Measurements from ENCODE around the gene TOM1. TPM values are rescaled to one million over a fixed set of nuclear protein-coding genes. Genes with fewer than 3 reads are reported as not detected.
A peak's percentile ranks its signal among the peaks of the same experiment; 100 is the strongest.

TOM1 gene
- total RNA-seq, 4 donors from 2014 or later: 56.3 to 183 (median 104) TPM

DNA sequence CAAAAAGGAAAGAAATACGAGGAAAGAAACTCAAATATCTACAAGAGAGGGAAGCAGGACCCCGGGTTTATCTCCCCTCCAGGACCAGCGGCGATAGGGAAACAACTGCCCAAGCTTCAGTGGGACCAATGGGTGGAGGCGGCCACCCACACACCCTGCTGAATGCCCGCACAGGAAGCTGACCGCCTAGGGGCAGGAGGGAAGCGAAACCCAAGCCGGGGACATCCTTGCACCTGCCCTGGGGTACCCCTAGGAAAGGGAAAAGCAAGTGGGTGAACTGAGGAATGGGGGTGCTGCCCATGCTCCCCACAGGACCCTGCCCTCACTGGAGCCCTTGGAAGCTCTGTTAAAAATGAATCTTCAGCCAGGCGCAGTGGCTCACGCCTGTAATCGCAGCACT lies 53.6 kb downstream of the TOM1 start:
- H3K36me3 ChIP-seq: no peaks in the 10 kb centered on the region
- no peak overlapping the region for H3K4me3 ChIP-seq
- peak; percentile 46 for DNase-seq
- H3K27me3 ChIP-seq: no peaks in the 10 kb centered on the region
- peak overlapping the region; percentile 56 to 87 (median 72) for H3K27ac ChIP-seq
- H3K9me3 ChIP-seq: no peaks in the 10 kb centered on the region
- TF ChIP-seq, protein P1, sequence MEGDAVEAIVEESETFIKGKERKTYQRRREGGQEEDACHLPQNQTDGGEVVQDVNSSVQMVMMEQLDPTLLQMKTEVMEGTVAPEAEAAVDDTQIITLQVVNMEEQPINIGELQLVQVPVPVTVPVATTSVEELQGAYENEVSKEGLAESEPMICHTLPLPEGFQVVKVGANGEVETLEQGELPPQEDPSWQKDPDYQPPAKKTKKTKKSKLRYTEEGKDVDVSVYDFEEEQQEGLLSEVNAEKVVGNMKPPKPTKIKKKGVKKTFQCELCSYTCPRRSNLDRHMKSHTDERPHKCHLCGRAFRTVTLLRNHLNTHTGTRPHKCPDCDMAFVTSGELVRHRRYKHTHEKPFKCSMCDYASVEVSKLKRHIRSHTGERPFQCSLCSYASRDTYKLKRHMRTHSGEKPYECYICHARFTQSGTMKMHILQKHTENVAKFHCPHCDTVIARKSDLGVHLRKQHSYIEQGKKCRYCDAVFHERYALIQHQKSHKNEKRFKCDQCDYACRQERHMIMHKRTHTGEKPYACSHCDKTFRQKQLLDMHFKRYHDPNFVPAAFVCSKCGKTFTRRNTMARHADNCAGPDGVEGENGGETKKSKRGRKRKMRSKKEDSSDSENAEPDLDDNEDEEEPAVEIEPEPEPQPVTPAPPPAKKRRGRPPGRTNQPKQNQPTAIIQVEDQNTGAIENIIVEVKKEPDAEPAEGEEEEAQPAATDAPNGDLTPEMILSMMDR (IDR thresholded peaks at IDR 0.05): no peak
- TF ChIP-seq POLR2A (IDR thresholded peaks at IDR 0.05): no peak
- TF ChIP-seq POLR2AphosphoS5 (IDR thresholded peaks at IDR 0.05): no peak
- no peak for TF ChIP-seq EP300 (IDR thresholded peaks at IDR 0.05; ENCODE audit: low read depth)
- in situ Hi-C loops (cut with MboI; ENCODE audit: low pct_ligation_motif_present in 1 of 4, low pct_unique_long_range_greater_than_20kb in 1 of 4, low sequenced_read_pairs in 3 of 4): loop anchor here in 2 of 4 donors (5.0 to 10.0 kb wide), 4 partner anchors 51 to 771 kb away; partner anchors contain the start of gene MCM5 (in 1 of the 2)
- H3K4me1 ChIP-seq: peaks cover 8 to 25% (median 19%) of the 10 kb centered on the region in 4 donors
- WGBS, 2 donors (ENCODE audit: low coverage in 1 of 2): 63 to 64% methylated on average over 7 to 12 of the region's 12 CpGs
- intact Hi-C loops (cut with DNase I; ENCODE audit: low total_unique reads): no loop called here

DNA sequence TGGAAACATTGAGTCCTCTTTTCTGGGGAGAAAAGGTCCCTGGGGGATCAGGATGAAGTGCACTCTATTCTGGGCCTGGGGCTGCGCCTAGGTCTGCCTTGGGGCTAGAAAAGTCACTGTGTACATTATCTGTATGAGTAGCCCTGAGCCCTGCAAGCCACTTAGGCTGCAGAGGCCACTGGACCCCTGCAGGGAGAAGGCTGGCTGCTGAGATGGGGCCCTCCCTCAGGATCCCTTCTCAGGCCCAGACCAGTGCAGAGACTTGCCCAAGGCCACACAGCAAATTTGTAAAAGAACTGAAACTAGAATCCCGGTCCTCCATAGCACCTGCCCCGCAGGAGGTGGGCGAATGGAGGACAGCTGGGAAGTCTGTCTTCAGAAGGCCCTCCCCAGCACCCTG lies 54.4 kb downstream of the TOM1 start:
- WGBS, 2 donors (ENCODE audit: low coverage in 1 of 2): 100% methylated on average over 3 of the region's 4 CpGs; no CpG with 5 or more reads in 1 of the 2 donors
- TF ChIP-seq EP300 (IDR thresholded peaks at IDR 0.05; ENCODE audit: low read depth) (no peak), POLR2A (IDR thresholded peaks at IDR 0.05) (no peak), POLR2AphosphoS5 (IDR thresholded peaks at IDR 0.05) (no peak)
- TF ChIP-seq, protein P1 (IDR thresholded peaks at IDR 0.05): no peak
- Histone ChIP-seq H3K4me3 (no peak overlapping the region), H3K36me3 (no peaks in the 10 kb centered on the region), H3K4me1 (peaks cover 8 to 25% (median 19%) of the 10 kb centered on the region in 4 donors), H3K9me3 (no peaks in the 10 kb centered on the region), H3K27me3 (no peaks in the 10 kb centered on the region), H3K27ac (no peak overlapping the region)
- in situ Hi-C loops (cut with MboI; ENCODE audit: low pct_ligation_motif_present in 1 of 4, low pct_unique_long_range_greater_than_20kb in 1 of 4, low sequenced_read_pairs in 3 of 4): loop anchor here in 2 of 4 donors (5.0 to 10.0 kb wide), 4 partner anchors 51 to 771 kb away; partner anchors contain the start of gene MCM5 (in 1 of the 2)
- intact Hi-C loops (cut with DNase I; ENCODE audit: low total_unique reads): no loop called here
- DNase-seq: no peak

DNA sequence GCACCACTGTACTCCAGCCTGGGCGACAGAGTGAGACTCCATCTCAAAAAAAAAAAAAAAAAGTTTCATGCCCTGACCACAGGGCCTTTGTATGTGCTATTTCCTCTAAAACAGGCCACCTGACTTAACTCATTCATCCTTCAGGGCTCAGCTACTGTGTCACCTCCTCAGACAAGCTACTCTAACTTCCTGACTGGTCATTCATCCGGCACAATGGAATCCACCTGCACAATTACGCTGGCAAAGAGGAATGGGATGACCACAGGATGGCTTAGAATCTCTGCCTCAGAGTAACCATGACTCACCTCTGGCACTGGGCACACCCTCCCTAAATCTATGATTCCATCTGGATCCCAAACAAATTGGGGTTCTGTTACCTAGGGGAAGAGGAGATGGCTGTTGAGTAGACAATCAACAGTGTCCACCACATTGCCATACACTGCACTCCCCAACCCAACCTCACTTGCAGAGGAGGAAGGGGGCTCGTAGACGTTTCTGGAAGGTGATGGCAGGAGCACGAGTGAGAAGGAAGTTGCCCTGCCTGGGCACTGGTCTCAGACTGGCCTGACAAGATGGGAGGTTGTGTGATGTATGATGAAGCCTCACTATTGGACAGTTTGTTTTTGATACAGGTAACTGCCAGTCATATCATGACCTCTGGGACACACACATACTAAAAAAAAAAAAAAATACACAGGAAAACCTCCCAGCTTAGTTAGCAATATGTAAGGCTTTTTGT lies 58.4 kb downstream of the TOM1 start:
- in situ Hi-C loops (cut with MboI; ENCODE audit: low pct_ligation_motif_present in 1 of 4, low pct_unique_long_range_greater_than_20kb in 1 of 4, low sequenced_read_pairs in 3 of 4): loop anchor here in 1 of 4 donors (10.0 kb wide), 3 partner anchors 47 to 767 kb away; partner anchors contain the start of gene MCM5

More for the DNA sequence above, 58.4 kb downstream of the TOM1 start:
- Histone ChIP-seq H3K4me1 (peaks cover 0 to under 1% (median 0%) of the 10 kb centered on the region in 4 donors), H3K27ac (no peak overlapping the region), H3K4me3 (no peak overlapping the region), H3K36me3 (no peaks in the 10 kb centered on the region), H3K9me3 (no peaks in the 10 kb centered on the region), H3K27me3 (peaks cover 9% of the 10 kb centered on the region)
- WGBS, 2 donors (ENCODE audit: low coverage in 1 of 2): 60 to 73% methylated on average over 1 to 6 of the region's 6 CpGs
- no peak for TF ChIP-seq EP300 (IDR thresholded peaks at IDR 0.05; ENCODE audit: low read depth)
- no peak for TF ChIP-seq POLR2AphosphoS5 (IDR thresholded peaks at IDR 0.05)
- TF ChIP-seq, protein P1 (IDR thresholded peaks at IDR 0.05): no peak
- TF ChIP-seq POLR2A (IDR thresholded peaks at IDR 0.05): no peak
- intact Hi-C loops (cut with DNase I; ENCODE audit: low total_unique reads): no loop called here
- no peak for DNase-seq

Data from transverse colon (tissue), 4 donors.